ENCODE measurements around the gene GABPB1.

GRCh38 chr15:50307799-50308198, 47.2 kb downstream of the GABPB1 start:
- no peak for TF ChIP-seq POLR2A (IDR thresholded peaks at IDR 0.05; ENCODE audit: extremely low read depth, insufficient read length)
- no peak for TF ChIP-seq CTCF (IDR thresholded peaks at IDR 0.05; ENCODE audit: low read depth, low read length)

All from NB4 (cell line).